Neuronal stem cell (in vitro differentiated cells): Measurements from ENCODE around the gene TMEM132D.

ENCODE experiments used
- DNase-seq: peaks from one replicate; pipeline ENCODE4 v3.0.0-alpha.2; 2013; ENCODE audit warnings: low spot score
- H2AFZ ChIP-seq: one replicate; pipeline ENCODE4 v1.6.1; 2013; ENCODE audit warnings: mild to moderate bottlenecking, low read length, inconsistent platforms
- H2AK5ac ChIP-seq: 2 replicates; pipeline ENCODE4 v1.6.1; 2013; ENCODE audit warnings: low read depth, mild to moderate bottlenecking, inconsistent platforms, low read length, moderate library complexity, mixed read lengths
- H2BK120ac ChIP-seq: 2 replicates; pipeline ENCODE4 v1.6.1; 2013; ENCODE audit warnings: low read depth, mild to moderate bottlenecking, inconsistent platforms, low read length, moderate library complexity, mixed read lengths
- H2BK12ac ChIP-seq: one replicate; pipeline ENCODE4 v1.6.1; 2013; ENCODE audit warnings: low read length, inconsistent platforms
- H2BK15ac ChIP-seq: 2 replicates; pipeline ENCODE4 v1.6.1; 2013; ENCODE audit warnings: mild to moderate bottlenecking, low read length, inconsistent platforms, mixed read lengths
- H2BK5ac ChIP-seq: one replicate; pipeline ENCODE4 v1.6.1; 2013; ENCODE audit warnings: inconsistent platforms, mild to moderate bottlenecking, low read length, moderate library complexity
- H3K14ac ChIP-seq: one replicate; pipeline ENCODE4 v1.6.1; 2013; ENCODE audit warnings: low read length, inconsistent platforms
- H3K18ac ChIP-seq: 2 replicates; pipeline ENCODE4 v1.6.1; 2013; ENCODE audit warnings: low read length, inconsistent platforms
- H3K23ac ChIP-seq: 2 replicates; pipeline ENCODE4 v1.6.1; 2013; ENCODE audit warnings: low read depth, mild to moderate bottlenecking, mixed read lengths, low read length, inconsistent platforms; ENCODE audit not compliant: poor library complexity
- H3K27ac ChIP-seq: replicated peaks from 3 replicates; pipeline ENCODE4 v1.5.1; 2013; ENCODE audit warnings: low read length, inconsistent platforms
- H3K27me3 ChIP-seq, 3 experiments: 2 replicates each; pipeline ENCODE4 v1.6.1; 2013; ENCODE audit warnings: low read length in 3 of 3, mild to moderate bottlenecking in 2 of 3, inconsistent platforms in 1 of 3, low read depth in 1 of 3, mixed read lengths in 1 of 3, moderate library complexity in 1 of 3; ENCODE audit not compliant: control insufficient read depth in 3 of 3, insufficient read depth in 3 of 3
- H3K36me3 ChIP-seq, 2 donors: replicated peaks in 1 of 2; 2 replicates each; pipeline ENCODE4 v1.6.1; 2013; ENCODE audit warnings: low read length in 2 of 2; ENCODE audit not compliant: control insufficient read depth in 2 of 2, insufficient read depth in 2 of 2
- H3K4ac ChIP-seq: 2 replicates; pipeline ENCODE4 v1.6.1; 2013; ENCODE audit warnings: inconsistent platforms, mild to moderate bottlenecking, low read length, moderate library complexity
- H3K4me1 ChIP-seq, 2 donors: 1 replicate in 1 of 2; 2 replicates in 1 of 2; pipeline ENCODE4 v1.6.1; 2013; ENCODE audit warnings: low read length in 2 of 2, low read depth in 1 of 2; ENCODE audit not compliant: control insufficient read depth in 2 of 2, insufficient read depth in 1 of 2
- H3K4me2 ChIP-seq: one replicate; pipeline ENCODE4 v1.6.1; 2013; ENCODE audit warnings: mild to moderate bottlenecking, low read length, inconsistent platforms; ENCODE audit not compliant: insufficient read depth, poor library complexity, severe bottlenecking
- H3K4me3 ChIP-seq, 2 donors: 2 replicates each; pipeline ENCODE4 v1.5.1; 2013; ENCODE audit warnings: low read length in 2 of 2, mild to moderate bottlenecking in 2 of 2, inconsistent platforms in 1 of 2, moderate library complexity in 1 of 2
- H3K79me1 ChIP-seq: one replicate; pipeline ENCODE4 v1.6.1; 2013; ENCODE audit warnings: low read depth, mild to moderate bottlenecking, inconsistent platforms, low read length, moderate library complexity
- H3K9ac ChIP-seq: one replicate; pipeline ENCODE4 v1.6.1; 2013; ENCODE audit warnings: mild to moderate bottlenecking, low read depth, low read length, inconsistent platforms; ENCODE audit not compliant: poor library complexity
- H3K9me3 ChIP-seq, 2 donors: replicated peaks in 1 of 2; 2 replicates each; pipeline versions ENCODE3 to v1.6.1; 2013; ENCODE audit warnings: low read length in 2 of 2, mild to moderate bottlenecking in 2 of 2, inconsistent platforms in 1 of 2, low read depth in 1 of 2, mixed read lengths in 1 of 2, moderate library complexity in 1 of 2; ENCODE audit not compliant: control insufficient read depth in 2 of 2, insufficient read depth in 1 of 2
- H4K8ac ChIP-seq: one replicate; pipeline ENCODE4 v1.6.1; 2013; ENCODE audit warnings: low read depth, mild to moderate bottlenecking, inconsistent platforms, low read length, moderate library complexity
- H4K91ac ChIP-seq: one replicate; pipeline ENCODE4 v1.6.1; 2013; ENCODE audit warnings: low read length, low read depth, mild to moderate bottlenecking, inconsistent platforms; ENCODE audit not compliant: poor library complexity
- WGBS, 2 donors: extraction: QIAGEN DNeasy Blood & Tissue Kit; methylation state at CpG; one replicate each; pipeline ENCODE4 v1.1.7; 2013; ENCODE audit warnings: missing lambda C conversion rate in 2 of 2, mixed read lengths in 1 of 2; ENCODE audit not compliant: insufficient read length in 2 of 2, insufficient replicate concordance in 1 of 2; ENCODE audit errors: extremely low coverage in 2 of 2; 5-methylcytosine and 5-hydroxymethylcytosine counted together

The TMEM132D gene

DNA sequence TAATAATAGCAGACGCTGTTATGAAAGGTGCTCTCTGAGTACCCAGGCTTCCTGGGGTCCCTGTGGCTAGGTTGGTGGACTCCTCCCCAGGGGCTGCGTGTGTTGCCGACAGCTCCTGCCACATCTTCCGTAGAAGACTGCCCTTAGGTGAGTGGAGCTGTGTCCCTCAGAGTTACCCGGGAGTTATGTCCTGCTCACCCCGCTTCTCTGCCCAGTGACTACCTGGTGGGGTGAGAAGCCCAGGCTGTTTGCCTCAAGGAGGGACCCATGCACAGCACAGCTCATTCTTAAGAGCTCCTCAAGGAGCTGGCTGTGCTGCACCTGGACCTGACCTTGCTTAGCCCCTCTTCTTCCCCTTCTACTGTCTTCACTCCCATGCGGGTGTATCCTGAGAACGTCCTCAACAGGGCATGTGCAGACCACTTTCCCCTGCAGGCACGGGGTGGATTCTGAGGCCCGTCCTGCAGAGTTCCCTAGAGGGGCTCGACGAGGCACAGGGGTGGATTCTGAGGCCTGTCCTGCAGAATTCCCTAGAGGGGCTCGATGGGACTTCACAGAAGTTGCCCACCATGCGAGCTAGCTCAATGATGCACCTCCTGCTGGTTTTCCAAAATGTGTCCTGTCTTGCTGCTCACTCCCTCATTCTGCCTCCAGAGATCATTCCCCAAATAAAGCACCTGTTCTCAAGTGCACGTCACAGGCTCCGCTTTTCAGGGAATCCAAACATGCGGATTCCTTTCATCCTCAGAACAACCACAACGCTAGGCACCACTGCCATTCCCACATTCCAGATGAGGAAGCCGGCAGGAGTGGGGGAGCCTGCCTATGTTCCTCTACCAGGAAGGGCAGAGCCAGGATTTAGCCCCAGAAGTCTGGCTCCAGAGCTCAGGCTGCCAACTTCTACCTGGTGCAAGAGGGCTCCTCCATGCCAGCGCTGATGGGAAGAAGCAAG, 818.7 kb downstream of the TMEM132D start:
- Histone ChIP-seq H3K27me3 (no peaks in the 10 kb centered on the region), H2BK15ac (no peak overlapping the region), H3K27ac (no peak overlapping the region), H3K14ac (no peak overlapping the region), H2AFZ (no peak overlapping the region), H4K91ac (no peak overlapping the region), H3K79me1 (no peaks in the 10 kb centered on the region), H3K4me1 (no peaks in the 10 kb centered on the region), H3K4ac (no peak overlapping the region), H2BK12ac (no peak overlapping the region), H3K23ac (no peak overlapping the region), H4K8ac (no peak overlapping the region), H3K9ac (no peak overlapping the region), H2AK5ac (no peak overlapping the region), H3K36me3 (no peaks in the 10 kb centered on the region), H3K4me2 (no peak overlapping the region), H3K18ac (no peak overlapping the region), H2BK120ac (no peak overlapping the region), H2BK5ac (no peak overlapping the region), H3K4me3 (no peak overlapping the region), H3K9me3 (no peaks in the 10 kb centered on the region)
- DNase-seq, result no peak
- WGBS, 2 donors, result no CpG with 5 or more reads among the region's 20 CpGs

DNA sequence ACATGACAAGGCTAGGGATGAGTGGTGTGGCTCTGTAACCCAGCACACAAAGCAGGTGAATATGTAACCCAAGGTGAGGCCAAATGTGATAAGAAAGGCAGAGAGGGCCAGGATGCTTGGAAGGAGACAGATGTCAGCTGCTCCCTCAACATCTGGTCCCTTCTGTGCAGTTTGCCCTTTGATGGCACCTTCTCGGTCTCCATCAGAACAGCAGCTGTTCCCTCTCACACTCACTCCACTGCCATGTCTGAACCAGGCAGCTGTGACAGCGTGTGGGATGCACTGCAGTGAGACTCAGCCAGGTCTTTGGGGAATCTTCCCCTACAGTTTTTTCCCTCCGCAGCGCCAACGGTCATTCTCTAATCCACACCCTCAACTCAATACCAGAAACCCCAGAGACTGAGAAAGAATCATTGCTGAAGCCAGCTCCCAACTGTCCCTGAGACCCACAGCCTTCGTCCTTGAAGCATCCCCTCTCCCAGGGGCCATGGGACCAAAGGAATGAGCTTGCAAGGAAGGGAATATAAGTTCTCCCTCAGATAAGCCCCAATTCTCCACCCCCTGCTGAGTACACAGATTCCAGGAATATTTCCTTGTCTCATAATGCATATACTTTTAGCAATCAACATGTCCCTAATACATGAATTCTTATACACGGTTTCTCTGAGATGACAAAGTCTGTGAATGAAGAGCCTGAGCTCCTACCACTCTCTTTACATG, 820.5 kb downstream of the TMEM132D start:
- DNase-seq, result no peak
- H3K27ac ChIP-seq, result no peak overlapping the region
- no peaks in the 10 kb centered on the region for H3K36me3 ChIP-seq
- H3K4me1 ChIP-seq, result no peaks in the 10 kb centered on the region
- no peak overlapping the region for H4K91ac ChIP-seq
- no peak overlapping the region for H3K18ac ChIP-seq
- no peak overlapping the region for H3K14ac ChIP-seq
- H3K4ac ChIP-seq, result no peak overlapping the region
- no peak overlapping the region for H2AFZ ChIP-seq
- H2BK120ac ChIP-seq, result no peak overlapping the region
- H4K8ac ChIP-seq, result no peak overlapping the region
- no peak overlapping the region for H3K9ac ChIP-seq
- no peak overlapping the region for H3K4me2 ChIP-seq
- no peak overlapping the region for H3K4me3 ChIP-seq
- H2BK12ac ChIP-seq, result no peak overlapping the region
- no peaks in the 10 kb centered on the region for H3K27me3 ChIP-seq
- H3K79me1 ChIP-seq, result no peaks in the 10 kb centered on the region
- no peak overlapping the region for H2AK5ac ChIP-seq
- no peak overlapping the region for H2BK5ac ChIP-seq
- H3K9me3 ChIP-seq, result no peaks in the 10 kb centered on the region
- WGBS, 2 donors, result no CpG with 5 or more reads among the region's 7 CpGs
- no peak overlapping the region for H2BK15ac ChIP-seq
- no peak overlapping the region for H3K23ac ChIP-seq

GRCh38 chr12:129082441-129082840, 821.4 kb downstream of the TMEM132D start:
- H3K9ac ChIP-seq, result no peak overlapping the region
- no peak overlapping the region for H3K4me3 ChIP-seq
- no peak overlapping the region for H2AK5ac ChIP-seq
- H3K27ac ChIP-seq, result no peak overlapping the region
- no peaks in the 10 kb centered on the region for H3K27me3 ChIP-seq
- no peak overlapping the region for H4K8ac ChIP-seq
- H2AFZ ChIP-seq, result no peak overlapping the region
- H2BK15ac ChIP-seq, result no peak overlapping the region
- no CpG with 5 or more reads among the region's 4 CpGs for WGBS, 2 donors
- H3K23ac ChIP-seq, result no peak overlapping the region
- no peak overlapping the region for H3K14ac ChIP-seq
- H3K4me2 ChIP-seq, result no peak overlapping the region
- H3K9me3 ChIP-seq, result no peaks in the 10 kb centered on the region
- H3K18ac ChIP-seq, result no peak overlapping the region
- H2BK12ac ChIP-seq, result no peak overlapping the region
- H4K91ac ChIP-seq, result no peak overlapping the region
- no peak overlapping the region for H3K4ac ChIP-seq
- H3K36me3 ChIP-seq, result no peaks in the 10 kb centered on the region
- H2BK5ac ChIP-seq, result no peak overlapping the region
- no peak for DNase-seq
- no peak overlapping the region for H2BK120ac ChIP-seq
- H3K4me1 ChIP-seq, result no peaks in the 10 kb centered on the region
- no peaks in the 10 kb centered on the region for H3K79me1 ChIP-seq

DNA sequence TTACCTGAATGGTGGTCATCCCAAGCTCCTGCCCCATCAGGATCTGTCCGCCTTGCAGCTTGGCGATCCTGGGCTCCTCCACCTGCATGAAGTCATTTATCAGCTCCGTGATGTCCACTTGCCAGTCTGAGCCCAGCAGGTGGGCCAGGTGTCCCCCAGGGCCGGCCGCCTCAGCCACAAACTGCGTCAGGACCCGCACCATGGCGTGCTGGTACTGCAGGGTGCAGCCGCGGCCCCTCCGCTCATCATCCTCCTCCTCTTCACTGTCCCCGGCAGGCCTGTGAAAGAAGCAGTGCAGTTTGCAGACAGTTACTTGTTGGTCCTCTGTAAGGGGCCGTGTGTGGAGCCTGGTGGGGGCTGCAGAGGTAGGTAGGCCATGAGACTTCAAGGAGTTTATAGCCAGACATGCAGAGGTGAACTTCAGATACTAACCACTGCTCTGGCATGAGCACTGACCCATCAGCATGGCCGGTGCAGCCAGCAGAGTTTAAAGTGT, 822.0 kb downstream of the TMEM132D start:
- no peak overlapping the region for H2BK5ac ChIP-seq
- H3K14ac ChIP-seq, result peak overlapping the region; percentile 61
- no CpG with 5 or more reads among the region's 14 CpGs for WGBS, 2 donors
- H3K4ac ChIP-seq, result no peak overlapping the region
- H3K36me3 ChIP-seq, result no peaks in the 10 kb centered on the region
- no peak overlapping the region for H2AK5ac ChIP-seq
- no peak overlapping the region for H3K27ac ChIP-seq
- H3K27me3 ChIP-seq, result no peaks in the 10 kb centered on the region
- H3K23ac ChIP-seq, result peak overlapping the region; percentile 35
- no peaks in the 10 kb centered on the region for H3K9me3 ChIP-seq
- H2BK15ac ChIP-seq, result no peak overlapping the region
- H3K18ac ChIP-seq, result no peak overlapping the region
- H2AFZ ChIP-seq, result no peak overlapping the region
- no peak overlapping the region for H2BK12ac ChIP-seq
- DNase-seq, result no peak
- no peak overlapping the region for H4K91ac ChIP-seq
- no peak overlapping the region for H4K8ac ChIP-seq
- no peak overlapping the region for H3K4me2 ChIP-seq
- no peak overlapping the region for H3K9ac ChIP-seq
- no peak overlapping the region for H3K4me3 ChIP-seq
- no peaks in the 10 kb centered on the region for H3K4me1 ChIP-seq
- H3K79me1 ChIP-seq, result no peaks in the 10 kb centered on the region
- no peak overlapping the region for H2BK120ac ChIP-seq
